WI38 (cell line): ENCODE data around the gene ABLIM1.

Experiments
- H3K4me3 ChIP-seq: 2 replicates; pipeline ENCODE4 v1.5.1; 2011; ENCODE audit warnings: low read depth, mild to moderate bottlenecking, control low read depth, low read length
- TF ChIP-seq, protein P1 (sequence below): IDR thresholded peaks from 2 replicates; pipeline ENCODE4 v1.5.1; 2012; ENCODE audit warnings: low read depth, mild to moderate bottlenecking, control low read depth, low read length

The ABLIM1 gene

DNA sequence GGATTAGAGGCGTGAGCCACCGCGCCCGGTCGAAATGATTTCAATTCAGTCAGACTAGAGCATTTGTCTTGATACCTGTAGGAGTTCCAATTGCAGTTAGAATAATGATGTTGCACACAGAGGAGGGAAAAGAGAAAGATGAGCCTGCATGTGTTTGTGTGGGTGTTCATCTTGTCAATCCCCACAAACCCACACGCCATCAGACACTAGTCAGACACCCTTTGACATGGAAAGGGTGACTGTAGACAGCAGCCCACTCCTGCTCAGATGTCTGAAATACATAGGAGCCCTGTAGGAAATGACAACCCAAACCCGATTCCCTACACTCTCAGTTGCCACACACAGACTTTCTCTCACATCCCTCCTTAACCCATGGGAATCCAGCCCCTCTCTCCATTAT is 92.0 kb downstream of the ABLIM1 start:
- TF ChIP-seq, protein P1, sequence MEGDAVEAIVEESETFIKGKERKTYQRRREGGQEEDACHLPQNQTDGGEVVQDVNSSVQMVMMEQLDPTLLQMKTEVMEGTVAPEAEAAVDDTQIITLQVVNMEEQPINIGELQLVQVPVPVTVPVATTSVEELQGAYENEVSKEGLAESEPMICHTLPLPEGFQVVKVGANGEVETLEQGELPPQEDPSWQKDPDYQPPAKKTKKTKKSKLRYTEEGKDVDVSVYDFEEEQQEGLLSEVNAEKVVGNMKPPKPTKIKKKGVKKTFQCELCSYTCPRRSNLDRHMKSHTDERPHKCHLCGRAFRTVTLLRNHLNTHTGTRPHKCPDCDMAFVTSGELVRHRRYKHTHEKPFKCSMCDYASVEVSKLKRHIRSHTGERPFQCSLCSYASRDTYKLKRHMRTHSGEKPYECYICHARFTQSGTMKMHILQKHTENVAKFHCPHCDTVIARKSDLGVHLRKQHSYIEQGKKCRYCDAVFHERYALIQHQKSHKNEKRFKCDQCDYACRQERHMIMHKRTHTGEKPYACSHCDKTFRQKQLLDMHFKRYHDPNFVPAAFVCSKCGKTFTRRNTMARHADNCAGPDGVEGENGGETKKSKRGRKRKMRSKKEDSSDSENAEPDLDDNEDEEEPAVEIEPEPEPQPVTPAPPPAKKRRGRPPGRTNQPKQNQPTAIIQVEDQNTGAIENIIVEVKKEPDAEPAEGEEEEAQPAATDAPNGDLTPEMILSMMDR: no peak
- H3K4me3 ChIP-seq: no peak overlapping the region

DNA sequence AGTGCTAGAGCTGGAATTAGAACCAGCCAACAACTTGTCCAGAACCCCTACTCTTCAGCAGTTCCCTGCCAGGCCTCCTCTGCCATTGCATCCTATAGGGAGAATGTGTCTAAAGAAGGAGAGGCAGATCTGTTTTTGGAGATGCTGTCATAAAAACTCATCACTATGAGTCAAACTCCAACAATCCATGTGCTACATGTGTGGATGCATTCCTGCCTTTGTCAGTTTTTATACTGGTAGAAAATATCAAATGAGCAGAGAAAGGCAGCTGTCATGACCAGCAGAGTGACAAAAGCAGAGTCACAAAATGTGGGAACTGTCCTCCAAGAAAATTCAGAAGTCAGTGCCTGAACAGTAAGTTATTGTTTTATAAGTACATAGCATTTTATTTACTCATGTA is 93.0 kb downstream of the ABLIM1 start:
- TF ChIP-seq, protein P1: no peak

DNA sequence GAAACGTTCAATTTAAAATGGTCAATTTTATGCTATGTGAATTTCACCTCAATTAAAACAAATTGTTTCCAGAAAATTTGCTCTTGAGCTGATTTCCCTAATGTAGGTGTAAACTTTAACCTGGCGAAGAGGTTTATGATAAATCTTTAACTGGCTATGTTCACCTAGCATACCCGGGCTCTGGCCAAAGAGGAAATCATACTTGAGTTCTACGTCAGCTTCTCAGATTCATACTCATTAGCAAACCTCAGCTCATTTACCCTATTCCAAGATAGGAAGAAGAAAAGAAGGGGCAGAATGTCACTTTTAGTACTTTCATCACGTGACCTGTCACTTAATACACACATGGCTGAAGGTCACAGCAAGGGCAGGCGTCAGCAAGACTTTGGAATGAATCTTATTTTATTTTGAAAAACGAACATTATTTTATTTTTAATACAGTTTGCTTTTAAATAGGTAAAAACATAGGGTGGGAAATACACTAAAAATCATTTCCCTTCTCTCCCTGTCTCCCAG is 97.0 kb downstream of the ABLIM1 start:
- TF ChIP-seq, protein P1: no peak
- H3K4me3 ChIP-seq: no peak overlapping the region

More for the DNA sequence above, 93.0 kb downstream of the ABLIM1 start:
- H3K4me3 ChIP-seq: no peak overlapping the region

DNA sequence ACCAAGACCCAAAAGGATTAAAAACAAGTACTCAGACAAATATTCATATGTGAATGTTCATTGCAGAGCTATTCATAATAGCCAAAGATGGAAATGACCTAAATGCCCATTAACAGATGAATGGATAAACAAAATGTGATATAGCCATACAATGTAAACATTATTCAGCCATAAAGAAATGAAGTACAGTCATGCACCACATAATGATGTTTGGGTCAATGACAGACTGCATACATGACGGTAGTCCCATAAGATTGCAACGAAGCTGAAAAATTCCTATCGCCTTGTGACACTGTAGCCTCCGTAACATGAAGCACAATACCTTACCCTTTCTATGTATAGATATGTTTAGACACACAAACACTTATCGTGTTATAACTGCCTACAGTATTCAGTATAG is 97.9 kb downstream of the ABLIM1 start:
- no peak overlapping the region for H3K4me3 ChIP-seq
- TF ChIP-seq, protein P1: no peak

DNA sequence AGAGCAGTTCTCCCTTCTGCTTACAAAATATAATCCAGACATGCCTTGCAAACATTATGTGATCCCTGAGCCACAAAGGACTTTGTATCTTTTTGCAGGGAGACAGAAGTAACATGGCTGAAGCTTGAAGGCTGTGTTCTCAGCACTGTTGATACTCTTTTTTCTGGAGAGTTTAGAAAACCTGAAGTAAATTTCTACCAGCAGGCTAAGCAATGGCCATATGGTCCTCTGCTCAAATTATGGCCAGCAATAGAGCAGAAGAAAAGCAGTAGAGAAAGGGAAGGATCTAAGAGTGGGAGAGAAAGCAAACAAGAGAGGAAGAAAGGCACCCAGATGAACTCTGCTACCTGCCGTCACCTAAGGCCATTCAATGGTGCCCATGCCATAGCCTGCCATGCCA is 98.4 kb downstream of the ABLIM1 start:
- no peak overlapping the region for H3K4me3 ChIP-seq
- TF ChIP-seq, protein P1: no peak

DNA sequence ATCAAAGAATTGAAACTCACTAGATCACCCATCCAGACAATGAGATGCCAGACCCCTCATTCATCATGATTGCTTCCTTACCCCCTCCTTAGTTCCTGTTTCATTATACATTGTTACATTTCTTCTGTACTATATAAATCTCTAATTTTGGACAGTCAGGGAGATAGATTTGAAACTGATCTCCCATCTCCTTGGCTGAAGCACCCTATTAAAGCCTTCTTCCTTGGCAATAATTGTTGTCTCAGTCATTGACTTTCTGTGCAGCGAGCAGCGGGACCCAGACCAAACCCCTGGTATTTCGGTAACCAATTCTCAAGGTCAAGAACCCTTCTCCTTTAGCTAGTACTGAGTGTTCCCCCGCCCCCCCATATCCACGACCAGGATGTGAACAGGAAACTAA is 100.2 kb downstream of the ABLIM1 start:
- TF ChIP-seq, protein P1: no peak
- H3K4me3 ChIP-seq: no peak overlapping the region

DNA sequence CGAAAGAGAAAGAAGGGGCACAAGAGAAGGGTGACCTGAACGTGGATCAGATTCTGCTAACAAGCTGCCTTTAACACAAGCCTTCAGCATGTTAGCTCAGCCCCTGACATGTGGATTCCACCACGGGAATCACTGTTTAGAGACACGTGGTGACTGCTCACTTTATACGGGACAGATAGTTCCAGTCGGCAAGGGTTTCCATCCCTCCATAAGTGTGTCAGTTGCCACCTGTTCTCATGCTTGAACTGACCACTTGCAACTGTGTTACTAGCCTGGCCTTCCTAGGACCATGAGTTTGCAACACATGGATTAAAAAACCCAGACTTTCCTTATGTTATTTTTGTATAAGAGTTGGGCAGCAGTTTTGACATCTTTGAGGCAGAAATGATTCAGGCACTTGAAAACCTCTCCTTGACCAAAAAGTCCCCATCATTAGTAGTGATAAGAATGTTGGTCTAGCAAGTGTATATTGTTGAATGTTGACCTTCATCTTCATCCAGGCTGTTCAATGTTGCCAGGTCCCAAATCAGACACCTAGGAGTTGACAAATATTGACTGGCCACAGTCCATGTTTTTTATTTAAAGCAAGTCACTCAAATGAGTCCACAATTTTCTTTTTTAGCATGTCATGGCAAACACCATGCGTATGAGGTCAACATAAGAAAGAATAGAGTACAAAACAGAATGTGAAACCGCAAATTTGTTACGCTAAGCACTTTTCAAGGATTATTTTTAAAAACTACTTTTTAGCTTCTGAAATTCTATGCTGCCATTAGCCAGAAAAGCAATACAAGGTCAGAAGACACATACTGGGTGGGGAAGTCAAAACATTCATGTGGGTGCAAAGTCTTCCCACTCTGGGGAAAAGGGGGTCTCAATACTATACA is 101.6 kb downstream of the ABLIM1 start:
- TF ChIP-seq, protein P1: no peak
- H3K4me3 ChIP-seq: no peak overlapping the region
